HPDE6-E6E7 (cell line): ENCODE results near the gene MYO6.
"Not testable (repeated sequence)": the region's sequence is repeated elsewhere in the genome, so short reads cannot be mapped to it uniquely, and the experiment has no call there.

Experiments used
- DNase-seq: peaks from one replicate; pipeline ENCODE4 v3.0.0; 2011; ENCODE audit warnings: missing footprints; ENCODE audit errors: extremely low spot score

Gene MYO6

DNA sequence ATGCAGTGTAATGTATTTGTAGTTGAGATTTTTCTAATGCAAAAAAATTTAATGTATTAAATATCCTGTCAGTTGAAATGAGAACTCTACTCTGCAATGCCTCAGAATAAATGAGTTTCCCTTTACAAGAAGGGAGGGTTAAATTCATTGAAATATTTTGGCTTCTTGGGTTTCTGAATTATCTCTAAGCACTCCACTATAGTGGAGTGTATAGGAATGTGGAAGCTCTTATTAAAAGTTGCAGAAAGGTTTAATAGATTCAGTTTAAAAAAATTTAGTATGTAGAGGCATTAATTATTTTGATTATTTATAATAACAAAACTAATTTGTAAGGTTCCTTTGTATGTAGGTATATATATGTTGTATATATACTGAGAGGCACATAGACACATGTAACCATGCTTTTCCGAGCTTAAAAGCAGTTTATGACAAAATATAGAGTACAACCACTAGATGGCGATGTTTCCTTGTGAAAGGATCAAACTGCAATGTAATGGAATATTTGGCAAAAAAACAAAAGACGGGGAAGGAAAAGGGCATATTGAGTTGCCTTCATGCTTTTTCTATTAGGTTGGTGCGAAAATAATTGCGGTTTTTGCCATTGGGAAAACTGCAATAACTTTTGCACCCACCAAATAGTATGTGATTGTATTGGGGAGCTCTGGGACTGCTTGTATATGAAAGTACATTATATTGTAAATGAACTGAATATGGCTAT, 144.2 kb downstream of the MYO6 start:
- DNase-seq = peak; percentile 3

DNA sequence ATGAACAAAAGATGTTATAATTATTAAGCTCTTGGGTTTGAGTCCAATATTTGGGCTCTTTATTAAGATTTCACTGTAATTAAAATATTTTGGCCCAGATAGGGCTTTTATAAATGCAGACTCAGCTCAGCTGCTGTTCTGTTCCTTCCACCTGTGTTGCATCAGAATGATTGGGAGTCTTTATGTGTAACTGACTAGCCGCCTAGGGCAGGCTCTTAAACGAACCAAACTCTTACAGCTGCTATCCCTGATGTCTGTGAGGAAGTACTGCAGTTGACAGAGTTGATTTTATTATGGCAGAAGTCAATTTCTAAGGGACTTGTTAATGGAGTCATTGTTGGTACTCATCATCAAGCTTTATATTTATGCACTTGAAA, 144.7 kb downstream of the MYO6 start:
- no peak for DNase-seq

DNA sequence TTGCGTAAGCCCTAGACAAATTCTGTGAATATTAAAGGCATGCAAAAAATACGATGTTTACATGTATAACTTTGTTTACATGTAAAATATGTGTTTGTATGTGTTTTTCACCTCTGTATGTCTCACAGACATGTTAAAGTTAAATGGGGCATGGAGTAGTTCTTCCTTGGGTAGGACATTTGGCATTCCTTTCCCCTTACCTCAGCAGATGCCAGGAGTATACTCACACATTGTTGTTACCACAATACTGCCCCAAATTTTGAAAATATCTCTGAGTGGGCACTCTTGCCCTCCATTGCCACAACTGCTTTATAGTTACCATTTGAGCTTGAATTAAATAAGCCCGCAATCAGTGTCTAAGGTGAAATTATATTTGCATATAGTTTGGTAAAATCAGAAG, 147.5 kb downstream of the MYO6 start:
- no peak for DNase-seq

DNA sequence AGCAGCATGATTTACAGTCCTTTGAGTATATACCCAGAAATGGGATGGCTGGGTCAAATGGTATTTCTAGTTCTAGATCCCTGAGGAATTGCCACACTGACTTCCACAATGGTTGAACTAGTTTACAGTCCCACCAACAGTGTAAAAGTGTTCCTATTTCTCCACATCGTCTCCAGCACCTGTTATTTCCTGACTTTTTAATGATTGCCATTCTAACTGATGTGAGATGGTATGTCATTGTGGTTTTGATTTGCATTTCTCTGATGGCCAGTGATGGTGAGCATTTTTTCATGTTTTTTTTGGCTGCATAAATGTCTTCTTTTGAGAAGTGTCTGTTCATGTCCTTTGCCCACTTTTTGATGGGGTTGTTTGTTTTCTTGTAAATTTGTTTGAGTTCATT, 151.2 kb downstream of the MYO6 start:
- not testable (repeated sequence) for DNase-seq

DNA sequence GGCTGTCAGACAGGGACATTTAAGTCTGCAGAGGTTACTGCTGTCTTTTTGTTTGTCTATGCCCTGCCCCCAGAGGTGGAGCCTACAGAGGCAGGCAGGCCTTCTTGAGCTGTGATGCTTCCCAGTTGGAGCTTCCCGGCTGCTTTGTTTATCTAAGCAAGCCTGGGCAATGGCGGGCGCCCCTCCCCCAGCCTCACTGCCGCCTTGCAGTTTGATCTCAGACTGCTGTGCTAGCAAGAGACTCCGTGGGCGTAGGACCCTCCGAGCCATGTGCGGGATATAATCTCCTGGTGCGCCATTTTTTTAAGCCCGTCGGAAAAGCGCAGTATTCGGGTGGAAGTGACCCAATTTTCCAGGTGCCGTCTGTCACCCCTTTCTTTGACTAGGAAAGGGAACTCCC, 156.1 kb downstream of the MYO6 start:
- DNase-seq = not testable (repeated sequence)

DNA sequence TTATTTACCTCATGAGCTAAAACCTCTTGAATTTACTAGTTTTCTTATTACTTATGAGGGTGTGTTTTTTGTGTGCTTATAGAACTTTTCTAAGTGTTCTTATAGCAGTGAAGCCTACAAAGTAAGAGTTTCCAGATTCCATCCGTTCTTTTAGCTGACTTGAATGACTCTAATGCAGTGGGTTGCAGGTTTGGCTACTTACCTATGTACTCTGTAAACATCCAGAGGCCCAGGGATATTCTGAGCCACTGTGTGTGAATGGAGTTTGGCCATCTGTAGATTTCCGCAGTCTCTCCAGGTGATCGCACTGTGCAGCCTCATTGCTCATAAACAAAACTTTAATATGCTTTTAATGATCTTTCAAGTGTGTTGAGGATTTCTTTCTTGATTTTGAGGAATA, 157.8 kb downstream of the MYO6 start:
- no peak for DNase-seq

DNA sequence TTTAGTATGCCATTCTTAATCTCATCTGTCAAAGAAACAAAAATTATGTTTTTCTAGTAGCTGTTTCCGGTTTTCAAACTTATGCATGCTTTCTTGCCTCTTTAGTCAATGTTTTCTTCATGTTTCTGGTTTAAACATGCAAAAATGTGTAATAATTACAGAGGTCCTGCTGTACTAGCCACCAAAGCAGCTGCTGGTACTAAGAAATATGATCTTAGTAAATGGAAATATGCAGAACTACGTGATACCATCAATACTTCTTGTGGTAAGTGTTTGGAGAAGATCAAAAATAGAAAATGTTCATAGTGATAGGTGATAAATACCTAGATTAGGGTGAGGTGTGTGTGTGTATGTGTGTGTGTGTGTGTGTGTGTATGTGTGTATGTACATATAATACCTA, 158.4 kb downstream of the MYO6 start:
- DNase-seq = no peak

DNA sequence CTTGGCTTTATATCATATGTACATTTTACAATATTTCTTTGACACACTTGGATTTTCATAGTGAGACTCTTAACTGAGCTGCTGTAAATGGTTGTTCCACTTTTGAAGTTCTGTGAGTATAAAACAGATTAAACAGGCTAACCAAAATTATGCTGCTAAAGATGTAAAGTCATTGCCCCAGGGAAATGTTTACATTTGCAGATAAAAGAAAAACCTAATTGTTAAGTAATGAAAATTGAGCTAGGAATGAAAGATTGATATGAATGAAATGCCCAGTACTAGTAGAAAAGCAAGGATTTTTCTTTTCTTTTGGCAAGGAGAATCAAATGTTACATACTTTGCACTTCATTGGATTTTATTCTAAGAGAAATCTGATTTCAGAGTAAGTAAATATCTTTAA, 164.0 kb downstream of the MYO6 start:
- no peak for DNase-seq

DNA sequence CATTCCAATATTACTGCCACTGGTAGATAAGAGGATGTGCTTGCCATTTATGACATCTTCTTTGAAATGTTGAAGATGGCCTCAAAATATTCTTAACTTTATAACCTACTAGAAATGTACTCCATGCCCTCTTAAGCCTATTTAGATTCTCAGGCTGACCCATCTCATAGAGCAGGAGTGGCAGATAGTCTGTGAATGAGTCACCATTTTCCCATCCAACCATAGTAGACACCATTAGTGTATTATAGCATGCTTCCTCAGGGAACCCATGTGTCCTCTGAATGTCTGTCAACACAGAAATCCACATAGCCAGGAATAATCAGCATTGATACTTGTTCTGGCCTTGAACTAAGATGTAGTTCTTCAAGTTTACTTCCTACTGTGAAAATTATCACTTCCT, 173.2 kb downstream of the MYO6 start:
- DNase-seq = no peak

DNA sequence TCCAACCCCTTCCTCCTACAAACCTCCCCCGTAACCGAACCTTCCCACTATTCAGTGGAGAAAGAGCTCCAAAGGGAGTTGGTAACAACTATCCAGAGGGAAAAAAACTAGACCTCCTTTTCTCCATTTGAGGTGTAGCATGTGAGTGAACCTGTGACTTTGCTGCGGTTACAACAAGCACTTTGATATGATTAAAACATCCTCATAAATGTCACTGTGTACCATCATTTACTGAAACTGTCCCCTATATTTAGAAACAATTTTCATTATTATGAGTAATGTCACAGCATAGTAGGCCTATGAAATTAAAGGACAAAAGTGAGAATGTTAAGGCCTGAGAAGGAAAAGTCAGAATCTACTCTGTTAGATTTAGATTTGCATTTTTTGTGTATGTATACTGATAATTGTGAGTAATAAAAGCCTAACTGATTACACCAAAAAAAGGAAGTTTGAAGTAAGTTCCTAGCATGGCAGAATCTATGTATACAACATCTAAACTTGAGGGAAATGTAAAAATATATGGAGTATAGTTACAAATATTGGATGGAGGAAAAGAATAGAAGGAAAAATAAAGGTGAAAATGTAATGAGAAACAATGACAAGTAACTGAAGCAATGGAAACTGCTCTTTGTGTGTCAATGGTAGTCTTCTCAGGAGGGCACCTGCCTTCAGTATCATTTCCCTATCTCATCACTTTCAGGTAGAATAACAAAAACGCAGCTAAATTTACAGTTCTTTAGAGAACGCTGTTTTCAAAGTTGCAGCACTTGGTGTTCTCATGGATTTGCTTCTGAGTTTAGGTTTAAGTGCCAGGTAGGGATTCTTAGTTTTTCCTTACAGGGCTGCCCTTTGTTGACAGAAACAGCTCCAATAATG, 177.5 kb downstream of the MYO6 start:
- no peak for DNase-seq

DNA sequence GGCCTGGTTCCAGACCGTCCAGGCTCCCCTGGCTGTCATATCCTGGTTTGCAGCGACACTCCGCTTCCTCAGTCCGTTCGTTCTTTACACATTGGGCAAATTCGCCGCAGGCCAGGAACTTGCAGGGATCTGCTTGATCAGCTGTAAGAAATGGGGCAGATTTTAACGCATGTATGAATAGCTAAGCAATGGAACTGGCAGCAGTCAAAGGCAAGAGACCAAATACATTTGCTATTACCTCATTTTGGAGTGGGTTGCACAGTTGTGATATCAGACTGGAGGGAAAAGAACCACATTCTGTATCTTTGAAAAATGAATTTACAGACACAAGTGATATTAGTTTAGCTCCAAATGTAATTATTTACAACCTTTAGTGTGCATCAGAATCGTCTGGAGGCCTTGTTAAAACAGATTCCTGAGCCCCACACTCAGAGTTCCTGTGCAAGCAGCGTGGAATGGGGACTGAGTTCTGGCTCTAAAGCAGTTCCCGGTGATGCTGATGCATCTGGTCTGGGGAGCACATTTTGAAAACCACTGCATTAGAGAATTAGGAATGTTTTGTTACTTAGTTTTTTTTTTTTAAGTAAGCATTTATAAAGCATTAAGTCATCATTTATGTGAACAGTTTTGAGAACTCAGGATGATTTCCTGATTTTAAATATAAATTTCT, 182.1 kb downstream of the MYO6 start:
- no peak for DNase-seq

DNA sequence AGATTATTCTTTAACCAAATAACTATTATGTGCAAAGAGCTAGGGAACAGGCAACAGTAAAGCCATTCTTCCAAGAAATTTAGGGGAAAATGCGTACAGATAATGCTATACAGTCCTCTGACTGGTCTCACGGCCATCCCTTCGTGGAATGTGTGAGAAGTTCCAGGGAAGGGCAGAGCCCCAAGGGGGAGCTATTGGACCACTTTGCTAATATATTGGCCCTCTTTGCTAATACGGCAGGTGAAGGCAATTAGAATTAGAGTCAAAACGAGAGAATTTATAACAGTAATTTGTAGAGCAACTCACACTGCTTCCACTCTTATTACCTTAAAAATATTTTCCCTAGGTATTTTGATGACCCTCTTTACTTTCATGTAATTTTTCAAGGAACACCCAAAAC, 183.0 kb downstream of the MYO6 start:
- DNase-seq = no peak

DNA sequence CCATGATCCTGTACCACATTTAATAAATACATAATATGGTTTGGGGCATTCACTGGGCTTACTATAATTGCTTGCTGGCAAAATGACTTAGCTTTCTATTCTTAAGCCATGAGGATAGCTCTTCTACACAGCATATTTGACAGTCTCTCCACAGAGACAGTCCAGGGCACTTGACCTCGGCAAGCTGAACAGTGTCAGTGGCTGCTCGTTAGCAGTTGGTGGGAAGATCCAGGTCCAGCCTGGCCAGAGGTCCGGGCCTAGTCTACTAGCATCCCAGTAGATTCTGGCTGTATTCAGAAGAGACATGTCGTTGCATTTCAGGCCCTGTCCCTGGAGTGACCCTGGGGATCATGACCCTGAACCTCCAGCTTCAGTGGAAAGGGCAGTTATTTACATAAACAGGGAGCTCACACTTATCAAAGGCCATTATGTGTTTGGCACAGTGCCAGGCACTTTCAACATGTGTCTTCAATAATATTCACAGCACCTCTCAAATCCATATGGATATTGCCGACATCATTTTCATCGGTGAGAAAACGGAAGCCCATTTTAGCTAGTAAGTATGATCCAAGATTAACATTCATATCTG, 184.4 kb downstream of the MYO6 start:
- DNase-seq = no peak

DNA sequence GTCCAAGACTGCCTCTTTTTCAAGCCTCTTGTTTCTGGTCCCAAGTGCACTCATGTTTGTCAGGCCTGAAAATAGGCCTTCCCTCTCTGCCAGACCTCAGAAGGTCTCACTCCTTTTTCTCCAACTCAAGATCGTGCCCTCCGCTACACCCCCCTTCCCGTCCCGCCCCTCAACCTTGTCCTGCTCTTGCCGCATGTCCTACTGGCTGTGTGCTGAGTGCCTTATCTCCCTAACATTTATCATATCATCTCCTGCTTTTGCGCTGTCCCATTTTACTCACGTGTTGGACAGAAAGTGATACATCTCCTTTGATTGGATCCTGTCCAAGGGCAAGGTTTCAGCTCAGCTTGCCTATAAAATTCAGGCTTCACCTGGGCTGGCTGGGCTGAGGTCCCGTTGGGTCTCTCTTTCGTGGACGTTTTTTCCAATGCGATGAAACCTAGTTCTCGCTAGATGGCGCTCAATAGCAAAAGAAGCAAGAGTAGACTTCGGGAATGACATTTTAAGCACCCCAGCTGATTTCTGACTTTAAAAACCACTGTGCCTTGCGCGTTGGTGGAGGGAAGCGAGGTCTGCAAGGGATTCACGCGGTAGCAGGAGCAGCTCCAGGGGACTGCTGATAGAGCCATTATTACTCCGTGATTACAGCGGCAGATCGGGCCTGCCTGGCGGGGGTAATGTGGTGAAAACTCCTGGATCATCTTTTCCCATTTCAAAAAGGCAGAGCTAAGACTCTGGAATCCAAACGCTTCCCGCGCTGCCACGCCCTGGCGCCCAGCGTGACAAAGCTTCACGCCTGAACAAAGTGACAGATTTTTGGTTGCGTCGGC, 185.8 kb downstream of the MYO6 start:
- peak; percentile 59 for DNase-seq

DNA sequence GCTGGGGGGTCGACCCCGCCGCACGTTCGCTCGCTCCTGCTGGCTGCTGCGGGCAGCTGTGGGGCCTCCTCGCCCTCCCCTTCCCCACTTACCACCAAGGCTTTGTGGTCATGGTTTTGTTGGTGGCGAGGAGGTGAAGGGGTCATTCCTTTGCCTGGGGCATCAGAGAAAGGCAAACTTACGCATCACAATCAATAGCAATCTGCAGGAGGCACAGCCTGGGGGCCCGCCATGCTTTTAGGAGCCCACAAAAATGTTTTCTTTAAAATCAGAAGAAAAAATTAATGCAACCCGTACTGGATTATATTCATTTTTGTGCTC, 186.4 kb downstream of the MYO6 start:
- DNase-seq = no peak

DNA sequence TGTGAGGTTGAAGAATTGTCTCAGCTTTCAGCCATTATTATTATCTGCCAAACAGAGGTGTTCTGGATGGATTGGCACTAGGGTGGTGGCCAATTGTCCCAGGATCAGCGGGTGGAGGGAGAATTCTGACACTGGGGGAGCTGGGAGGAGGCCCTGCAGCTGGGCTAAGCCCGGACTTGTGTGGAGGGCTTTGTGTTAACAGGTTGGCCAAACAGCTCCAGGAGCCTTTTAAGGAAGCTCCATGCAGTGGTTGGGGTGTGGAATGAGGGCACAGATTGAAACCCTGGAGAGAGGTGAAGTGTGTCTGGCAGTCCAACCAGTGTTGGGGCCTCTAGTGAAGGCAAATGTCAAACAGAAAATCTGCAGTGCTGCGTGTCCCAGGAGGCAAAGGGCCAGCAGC, 187.6 kb downstream of the MYO6 start:
- DNase-seq = no peak

DNA sequence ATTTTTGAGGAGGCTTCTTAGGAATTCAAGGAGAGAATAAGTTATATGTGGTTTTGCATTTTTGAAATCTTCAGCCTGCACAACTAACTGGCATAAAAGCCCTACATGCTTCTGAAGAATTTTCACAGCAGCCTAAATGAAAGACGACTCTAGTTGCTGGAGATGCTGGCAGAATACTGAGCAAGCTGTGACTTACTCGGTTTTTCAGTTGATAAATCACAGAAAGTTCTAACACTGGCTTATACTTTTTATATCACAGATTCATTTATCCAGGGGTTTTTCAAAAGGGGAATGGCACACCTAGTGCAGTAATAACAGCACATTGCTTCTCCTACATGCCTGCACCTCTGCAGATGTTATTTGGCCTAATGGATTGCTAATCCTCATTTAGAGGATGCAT, 188.8 kb downstream of the MYO6 start:
- DNase-seq = no peak

DNA sequence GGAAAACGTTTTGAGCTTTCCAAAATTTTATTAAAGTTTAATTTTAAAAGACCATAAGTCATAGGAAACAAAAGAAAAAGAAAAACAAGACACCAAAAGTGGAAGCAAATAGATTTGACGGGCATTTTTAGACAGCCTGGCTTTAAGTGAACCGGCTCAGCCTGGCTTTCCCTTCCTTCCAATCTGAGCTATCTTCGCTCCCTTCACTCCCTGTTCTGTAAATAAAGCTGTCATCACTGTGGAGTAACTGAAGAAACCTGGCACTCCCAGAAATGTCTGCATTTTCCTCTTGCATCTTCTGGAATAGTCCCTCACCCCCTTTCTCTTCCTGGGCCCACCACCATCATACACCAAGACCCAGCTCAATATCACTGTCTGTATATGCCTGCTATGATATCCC, 191.5 kb downstream of the MYO6 start:
- no peak for DNase-seq

DNA sequence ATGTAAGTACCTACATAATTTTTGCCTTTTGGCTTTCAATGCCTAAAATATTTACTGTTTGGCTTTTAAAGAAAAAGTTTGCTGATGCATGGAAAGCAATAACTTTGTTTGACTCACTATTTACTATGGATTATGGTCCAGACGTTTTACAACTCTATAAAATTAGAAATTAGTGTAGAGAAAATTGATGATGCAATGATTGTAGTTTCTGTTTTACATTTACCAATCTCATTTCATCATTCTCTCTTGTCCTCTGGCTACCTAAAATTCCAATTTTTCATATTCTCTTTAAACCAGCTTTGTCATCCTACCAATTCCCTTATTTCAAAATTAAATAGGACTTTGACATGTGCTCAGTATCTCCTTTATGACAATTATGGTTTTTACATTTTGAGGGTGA, 192.5 kb downstream of the MYO6 start:
- DNase-seq = no peak

DNA sequence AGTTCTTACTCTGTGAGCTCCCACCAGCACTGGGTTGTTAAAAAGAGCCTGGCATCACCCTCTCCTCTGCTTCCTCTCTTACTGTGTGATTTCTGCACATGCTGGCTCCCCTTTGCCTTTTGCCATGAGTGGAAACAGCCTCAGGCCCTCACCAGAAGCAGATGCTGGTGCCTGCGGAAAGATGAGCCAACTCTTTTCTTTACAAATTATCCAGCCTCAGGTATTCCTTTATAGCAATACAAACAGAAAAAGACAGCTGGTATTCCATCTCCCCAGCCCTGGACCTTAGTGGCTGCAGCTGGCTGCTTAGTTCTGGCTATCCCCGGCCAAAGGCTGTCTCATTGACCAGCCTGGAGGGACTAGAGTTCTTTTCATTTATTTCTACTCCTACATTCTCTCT, 194.3 kb downstream of the MYO6 start:
- DNase-seq = no peak

DNA sequence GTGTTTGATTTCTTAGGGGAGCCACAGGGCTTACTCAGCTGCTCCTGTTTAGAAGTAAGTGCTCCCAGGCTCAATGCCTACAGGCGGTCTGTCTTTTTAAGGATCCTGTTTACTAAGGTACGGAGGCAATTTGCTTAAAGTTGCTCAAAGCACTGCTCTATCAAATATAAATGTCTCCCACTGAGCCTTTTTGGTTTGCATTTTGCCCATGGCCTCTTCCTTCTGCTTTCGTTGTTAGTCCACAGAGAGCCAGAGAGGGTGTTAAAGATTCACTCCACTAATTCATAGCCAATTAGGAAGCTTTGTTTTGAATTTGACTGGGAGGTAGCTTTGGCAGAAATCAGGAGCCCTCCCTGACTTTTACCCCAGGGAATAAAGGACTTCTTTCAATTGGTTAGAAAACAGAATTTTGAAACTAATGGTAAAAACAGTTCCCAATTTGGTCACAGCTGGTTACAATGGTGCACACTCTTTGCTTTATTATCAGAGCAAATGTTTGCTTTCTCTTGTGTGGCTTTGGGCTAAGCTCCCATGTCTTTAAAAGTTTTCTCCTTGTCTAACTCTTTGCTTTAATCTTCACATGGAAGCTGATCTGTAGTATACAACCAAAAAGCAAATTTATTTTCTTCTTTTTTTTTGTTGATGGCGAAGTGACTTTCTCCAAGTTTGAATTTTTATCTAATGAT, 197.2 kb downstream of the MYO6 start:
- DNase-seq = no peak
